PC-3 (cell line): ENCODE data around the gene S100PBP. TPM values are rescaled to one million over a fixed set of nuclear protein-coding genes. Genes with fewer than 3 reads are reported as not detected.

Source experiments
- ATAC-seq: fragments of 200-7000 bp; cut with Tn5 transposase; 2 replicates; pipeline ENCODE4 v1.9.1; 2020; ENCODE audit warnings: mild to moderate bottlenecking, moderate library complexity
- BruUV-seq: library from RNA; stranded (reverse); fragments of 400-500 nt; replicated peaks from 2 replicates; lab custom pipeline; 2021; lab: Mats Ljungman, UMichigan
- CTCF ChIA-PET: fragments of 300-600 bp; sonication (Branson Sonifier 250); formaldehyde crosslinking; loops from one replicate; lab custom pipeline; 2022; ENCODE audit warnings: antibody characterized with exemption; lab: Charles Lee
- POLR2A ChIA-PET: fragments of 300-600 bp; sonication (Branson Sonifier 250); formaldehyde crosslinking; loops from one replicate; lab custom pipeline; 2022; ENCODE audit warnings: antibody characterized with exemption; ENCODE audit not compliant: unreplicated experiment; lab: Charles Lee
- DNase-seq: peaks from one replicate; pipeline ENCODE4 v3.0.0-alpha.2; 2015
- H2AFZ ChIP-seq: fragments of 300-600 bp; sonication (generic); 2 replicates; pipeline ENCODE4 v1.6.0; 2016; ENCODE audit warnings: antibody characterized with exemption, low read length
- H3F3A ChIP-seq: fragments of 300-600 bp; sonication (generic); one replicate; pipeline ENCODE4 v1.6.0; 2017; ENCODE audit warnings: antibody characterized with exemption, low read length, control low read depth, mild to moderate bottlenecking; ENCODE audit not compliant: unreplicated experiment
- H3K27ac ChIP-seq: fragments of 300-600 bp; sonication (generic); 2 replicates; pipeline ENCODE4 v1.5.1; 2016; ENCODE audit warnings: mild to moderate bottlenecking, low read length
- H3K27me3 ChIP-seq: fragments of 300-600 bp; sonication (generic); 2 replicates; pipeline ENCODE4 v1.6.1; 2016; ENCODE audit warnings: low read length, mixed read lengths
- H3K36me3 ChIP-seq: fragments of 300-600 bp; sonication (generic); 2 replicates; pipeline ENCODE4 v1.6.1; 2016; ENCODE audit warnings: low read depth, mixed run types, low read length, mixed read lengths
- H3K4me1 ChIP-seq: fragments of 300-600 bp; sonication (generic); 2 replicates; pipeline ENCODE4 v1.5.1; 2016; ENCODE audit warnings: low read length; ENCODE audit not compliant: insufficient read depth
- H3K4me2 ChIP-seq: fragments of 300-600 bp; sonication (generic); 2 replicates; pipeline ENCODE4 v1.6.0; 2016; ENCODE audit warnings: low read length
- H3K4me3 ChIP-seq: fragments of 300-600 bp; sonication (generic); 2 replicates; pipeline ENCODE4 v1.5.1; 2016; ENCODE audit warnings: mild to moderate bottlenecking, low read length, mixed read lengths
- H3K79me2 ChIP-seq: fragments of 300-600 bp; sonication (generic); 2 replicates; pipeline ENCODE4 v1.6.1; 2017; ENCODE audit warnings: low read length, mixed read lengths
- H3K9ac ChIP-seq: fragments of 300-600 bp; sonication (generic); 2 replicates; pipeline ENCODE4 v1.6.0; 2016; ENCODE audit warnings: mild to moderate bottlenecking, low read length
- H3K9me2 ChIP-seq: fragments of 300-600 bp; sonication (generic); replicated peaks from 2 replicates; pipeline ENCODE4 v1.6.1; 2016; ENCODE audit warnings: mixed run types, low read length, mixed read lengths
- H3K9me3 ChIP-seq: fragments of 300-600 bp; sonication (generic); 2 replicates; pipeline ENCODE4 v1.6.1; 2016; ENCODE audit warnings: low read length, mixed read lengths
- H4K20me1 ChIP-seq: fragments of 300-600 bp; sonication (generic); 2 replicates; pipeline ENCODE4 v1.6.1; 2016; ENCODE audit warnings: low read length, mixed read lengths
- CTCF ChIP-seq: fragments of 300-600 bp; sonication (generic); conservative IDR thresholded peaks from 2 replicates; pipeline ENCODE4 v1.5.1; 2017; ENCODE audit warnings: antibody characterized with exemption, low read depth, mild to moderate bottlenecking, low read length
- EZH2 ChIP-seq: fragments of 300-600 bp; sonication (generic); IDR thresholded peaks from one replicate; pipeline ENCODE4 v1.6.1; 2017; ENCODE audit warnings: antibody characterized with exemption, mild to moderate bottlenecking, low read length; ENCODE audit not compliant: unreplicated experiment
- EZH2phosphoT487 ChIP-seq: fragments of 300-600 bp; sonication (generic); IDR thresholded peaks from 2 replicates; pipeline ENCODE4 v1.6.1; 2018; ENCODE audit warnings: mild to moderate bottlenecking, antibody characterized with exemption, low read length, borderline replicate concordance
- intact Hi-C: fragments of 100-400 bp; cut with micrococcal nuclease; formaldehyde crosslinking; loops from 2 replicates; pipeline ENCODE4 v1.9.0; 2023
- total RNA-seq: library from RNA; depleted of rRNA; stranded (reverse); fragments of >200 nt; gene quantifications from 2 replicates; pipeline ENCODE4 v1.2.3, GENCODE V29; 2014

S100PBP gene
- total RNA-seq, 1 experiment from 2014 or later = 13.2 TPM

- H3K4me2 ChIP-seq = no peak overlapping the region
- intact Hi-C loops = no loop called here
- no peak overlapping the region for H2AFZ ChIP-seq
- BruUV-seq = no TSS peak
- no peak for ATAC-seq
- no peak overlapping the region for H3K4me3 ChIP-seq
- peaks cover 41% of the 10 kb centered on the region for H3K4me1 ChIP-seq
- H3K9me3 ChIP-seq = no peaks in the 10 kb centered on the region
- no peak overlapping the region for H3K9ac ChIP-seq
- H3K79me2 ChIP-seq = peaks cover 22% of the 10 kb centered on the region
- DNase-seq = no peak
- no peaks in the 10 kb centered on the region for H3K9me2 ChIP-seq
- TF ChIP-seq EZH2phosphoT487 (no peak), CTCF (no peak), EZH2 (no peak)
- H4K20me1 ChIP-seq = peaks cover 4% of the 10 kb centered on the region; the same call in 1 of the 2 replicates
- no peak overlapping the region for H3K27ac ChIP-seq
- H3K27me3 ChIP-seq = no peaks in the 10 kb centered on the region
- no peaks in the 10 kb centered on the region for H3F3A ChIP-seq
- peaks cover 28% of the 10 kb centered on the region; the same call in 1 of the 2 replicates for H3K36me3 ChIP-seq
- POLR2A ChIA-PET = no interaction called here
- CTCF ChIA-PET = interaction anchor here (0.7 kb wide), 1 partner anchor 58 kb away, joined by 7 read pairs; no protein-coding TSS in a partner anchor
These were observed 46.5 kb upstream of the S100PBP start for GRCh38 chr1:32770741-32771548.

GRCh38 chr1:32771561-32772280 lies 45.7 kb upstream of the S100PBP start:
- no peaks in the 10 kb centered on the region for H3K27me3 ChIP-seq
- no peak for DNase-seq
- no peak overlapping the region for H3K4me3 ChIP-seq
- no peaks in the 10 kb centered on the region for H3F3A ChIP-seq
- H3K4me1 ChIP-seq = peaks cover 36% of the 10 kb centered on the region
- no peak overlapping the region for H3K4me2 ChIP-seq
- H4K20me1 ChIP-seq = peaks cover 4% of the 10 kb centered on the region; the same call in 1 of the 2 replicates
- H3K9me2 ChIP-seq = no peaks in the 10 kb centered on the region
- TF ChIP-seq EZH2 = no peak
- TF ChIP-seq CTCF = no peak
- no peak for TF ChIP-seq EZH2phosphoT487
- peaks cover 28% of the 10 kb centered on the region; the same call in 1 of the 2 replicates for H3K36me3 ChIP-seq
- no peak for ATAC-seq
- peaks cover 14% of the 10 kb centered on the region for H3K79me2 ChIP-seq
- H3K9me3 ChIP-seq = no peaks in the 10 kb centered on the region
- POLR2A ChIA-PET = no interaction called here
- no peak overlapping the region for H3K27ac ChIP-seq
- no TSS peak for BruUV-seq
- CTCF ChIA-PET = interaction anchor here (0.7 to 4.1 kb wide), 2 partner anchors 59 kb away, joined by 7 to 43 read pairs; no protein-coding TSS in a partner anchor
- H3K9ac ChIP-seq = no peak overlapping the region
- intact Hi-C loops = no loop called here
- H2AFZ ChIP-seq = no peak overlapping the region
